ENCODE results near the gene JAKMIP2. TPM values are rescaled to one million over a fixed set of nuclear protein-coding genes. Genes with fewer than 3 reads are reported as not detected.

The JAKMIP2 gene
- total RNA-seq, 4 donors from 2014 or later, result 2.1 TPM; not detected in 2

Other genes with a start within 250 kb of the JAKMIP2 start
- 100 to 1,000 TPM in 3 of 4 donors, 10 to 100 TPM in 1; 46.2 to 436 (median 154) TPM for gene SPINK1, start 48.9 kb upstream of the JAKMIP2 start, total RNA-seq
- not detected for gene SCGB3A2, start 96.0 kb upstream of the JAKMIP2 start, total RNA-seq
- gene C5orf46, start 123.8 kb upstream of the JAKMIP2 start, total RNA-seq, result not detected

Measured in Peyer's patch (tissue), 4 donors.